HFF-Myc (cell line): ENCODE results near the gene KCNK10.

Source experiments
- DNase-seq: peaks from one replicate; pipeline ENCODE4 v3.0.0-alpha.2; 2011; ENCODE audit warnings: low read depth; ENCODE audit errors: extremely low read depth
- H3K4me3 ChIP-seq: replicated peaks from 2 replicates; pipeline ENCODE4 v1.5.1; 2011; ENCODE audit warnings: low read depth, mild to moderate bottlenecking, control low read depth, low read length
- TF ChIP-seq, protein P1 (sequence below): IDR thresholded peaks from 2 replicates; pipeline ENCODE4 v1.5.1; 2012; ENCODE audit warnings: mild to moderate bottlenecking, low read depth, low read length, control low read depth; ENCODE audit errors: missing control alignments

KCNK10 gene

GRCh38 chr14:88166616-88167015, 156.5 kb downstream of the KCNK10 start:
- DNase-seq = no peak
- no peak overlapping the region for H3K4me3 ChIP-seq
- TF ChIP-seq, protein P1, sequence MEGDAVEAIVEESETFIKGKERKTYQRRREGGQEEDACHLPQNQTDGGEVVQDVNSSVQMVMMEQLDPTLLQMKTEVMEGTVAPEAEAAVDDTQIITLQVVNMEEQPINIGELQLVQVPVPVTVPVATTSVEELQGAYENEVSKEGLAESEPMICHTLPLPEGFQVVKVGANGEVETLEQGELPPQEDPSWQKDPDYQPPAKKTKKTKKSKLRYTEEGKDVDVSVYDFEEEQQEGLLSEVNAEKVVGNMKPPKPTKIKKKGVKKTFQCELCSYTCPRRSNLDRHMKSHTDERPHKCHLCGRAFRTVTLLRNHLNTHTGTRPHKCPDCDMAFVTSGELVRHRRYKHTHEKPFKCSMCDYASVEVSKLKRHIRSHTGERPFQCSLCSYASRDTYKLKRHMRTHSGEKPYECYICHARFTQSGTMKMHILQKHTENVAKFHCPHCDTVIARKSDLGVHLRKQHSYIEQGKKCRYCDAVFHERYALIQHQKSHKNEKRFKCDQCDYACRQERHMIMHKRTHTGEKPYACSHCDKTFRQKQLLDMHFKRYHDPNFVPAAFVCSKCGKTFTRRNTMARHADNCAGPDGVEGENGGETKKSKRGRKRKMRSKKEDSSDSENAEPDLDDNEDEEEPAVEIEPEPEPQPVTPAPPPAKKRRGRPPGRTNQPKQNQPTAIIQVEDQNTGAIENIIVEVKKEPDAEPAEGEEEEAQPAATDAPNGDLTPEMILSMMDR = no peak

DNA sequence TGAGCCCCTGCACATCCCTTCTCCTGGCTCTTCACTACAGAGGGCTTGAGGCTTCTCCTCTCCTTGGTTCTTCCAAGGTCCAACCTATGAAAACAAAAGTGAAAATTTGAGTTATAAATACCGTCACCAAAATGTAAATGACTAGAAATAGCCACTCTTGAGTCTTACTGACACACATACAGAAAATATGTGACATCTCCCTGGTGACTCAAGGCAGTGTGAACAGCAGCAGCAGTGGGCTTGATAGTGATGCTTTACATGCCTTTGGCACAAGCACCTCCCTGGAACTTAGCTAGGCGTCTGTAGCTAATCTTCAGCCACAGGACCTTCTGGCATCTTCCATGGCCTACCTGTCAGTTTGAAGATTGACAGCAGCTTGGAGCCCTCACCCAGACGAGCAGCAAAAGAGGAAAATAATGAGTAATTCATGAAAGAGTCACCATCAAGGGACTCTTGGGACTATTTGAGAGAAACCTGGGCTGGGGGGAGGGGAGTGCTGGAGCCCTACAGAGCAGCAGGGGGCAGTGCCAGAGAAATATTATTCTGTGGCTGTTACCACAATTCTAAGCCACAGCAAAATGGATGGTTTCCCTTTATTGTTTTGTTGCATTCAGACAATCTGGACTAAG, 158.0 kb downstream of the KCNK10 start:
- H3K4me3 ChIP-seq = no peak overlapping the region
- no peak for DNase-seq
- TF ChIP-seq, protein P1 = no peak

- TF ChIP-seq, protein P1 = no peak
- no peak for DNase-seq
- no peak overlapping the region for H3K4me3 ChIP-seq
Measured at GRCh38 chr14:88163731-88164255, 159.3 kb downstream of the KCNK10 start.

GRCh38 chr14:88156127-88156526, 166.9 kb downstream of the KCNK10 start:
- no peak for DNase-seq
- TF ChIP-seq, protein P1 = no peak
- H3K4me3 ChIP-seq = no peak overlapping the region

DNA sequence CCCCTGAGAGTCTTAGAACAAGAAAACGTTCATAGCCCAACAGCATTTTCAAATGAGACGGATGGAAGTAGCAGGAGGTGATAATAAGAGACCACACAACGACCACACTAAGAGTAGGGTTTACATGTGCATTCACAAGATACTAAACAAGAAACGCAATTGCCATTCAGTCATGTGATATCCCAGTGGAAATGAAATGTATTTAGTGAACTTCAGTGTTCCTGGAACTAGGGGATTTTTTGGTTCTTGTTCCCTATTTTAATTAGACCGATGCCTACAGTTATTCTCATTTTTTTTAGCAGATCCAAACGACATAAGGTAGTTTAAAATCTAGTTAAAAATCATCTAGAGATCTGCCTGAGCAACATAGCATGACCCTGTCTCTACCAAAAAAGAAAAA, 168.1 kb downstream of the KCNK10 start:
- H3K4me3 ChIP-seq = no peak overlapping the region
- TF ChIP-seq, protein P1 = no peak

GRCh38 chr14:88154321-88154720, 168.7 kb downstream of the KCNK10 start:
- DNase-seq = no peak
- H3K4me3 ChIP-seq = no peak overlapping the region
- TF ChIP-seq, protein P1 = no peak

More for the DNA sequence above, 168.1 kb downstream of the KCNK10 start:
- no peak for DNase-seq
